GM13976 (cell line): Measurements from ENCODE around the gene VPS37C.

ENCODE experiments used
- DNase-seq: peaks from one replicate; pipeline ENCODE4 v3.0.0; 2012; ENCODE audit warnings: low spot score
- CTCF ChIP-seq: IDR thresholded peaks from 2 replicates; pipeline ENCODE4 v1.5.1; 2012; ENCODE audit warnings: borderline replicate concordance, mild to moderate bottlenecking; ENCODE audit not compliant: insufficient read depth; ENCODE audit errors: extremely low read depth, missing control alignments, control extremely low read depth
- in situ Hi-C: fragments of 300-500 bp; cut with MboI; formaldehyde crosslinking; loops from one replicate; pipeline ENCODE4 v1.12.0; 2022; ENCODE audit warnings: low sequenced_read_pairs, mixed read lengths, inconsistent platforms; ENCODE audit not compliant: unreplicated experiment

The VPS37C gene

GRCh38 chr11:61142424-61142823 lies 18.8 kb downstream of the VPS37C start:
- in situ Hi-C loops: no loop called here
- no peak for DNase-seq
- TF ChIP-seq CTCF: no peak

- in situ Hi-C loops: no loop called here
- no peak for DNase-seq
- TF ChIP-seq CTCF: no peak
Measured at GRCh38 chr11:61141601-61142028, 19.6 kb downstream of the VPS37C start.

DNA sequence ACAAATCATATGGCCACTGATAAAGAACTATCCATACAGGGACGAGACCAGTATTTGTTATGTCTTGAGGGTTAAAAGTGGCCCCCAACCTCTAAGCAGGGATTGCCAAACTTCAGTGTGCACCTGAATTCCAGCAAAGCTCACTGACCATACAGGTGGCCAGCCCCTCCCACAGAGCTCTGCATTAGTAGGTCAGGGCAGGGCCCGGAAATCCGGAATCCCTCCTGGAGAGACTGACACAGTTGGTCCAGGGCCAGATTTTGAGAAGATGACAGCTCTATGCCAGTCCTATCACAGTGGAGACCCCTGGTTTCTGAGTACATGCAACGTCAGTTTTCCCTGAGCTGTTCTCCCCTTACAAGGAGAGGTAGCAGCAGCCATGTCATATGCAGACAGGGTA lies 20.8 kb downstream of the VPS37C start:
- in situ Hi-C loops: no loop called here
- DNase-seq: no peak

DNA sequence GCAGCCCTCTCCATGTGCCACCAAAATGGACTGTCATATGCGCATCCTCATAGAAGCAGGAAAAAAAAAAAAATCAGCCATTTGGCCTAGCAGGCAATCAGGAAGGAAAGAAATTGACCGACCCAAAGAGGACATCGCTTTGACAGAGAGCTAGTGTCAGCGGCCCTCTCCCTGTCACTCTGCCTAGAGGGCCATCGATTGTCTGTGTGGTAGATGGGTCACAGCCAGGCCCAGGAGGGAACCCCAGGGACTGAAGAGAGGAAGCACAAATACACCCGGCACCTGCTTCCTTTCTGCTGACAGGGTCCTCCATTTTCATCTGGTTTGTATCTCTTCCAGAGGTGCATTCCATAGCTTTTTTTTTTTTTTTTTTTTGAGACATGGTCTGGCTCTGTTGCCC lies 21.8 kb downstream of the VPS37C start:
- no peak for TF ChIP-seq CTCF
- DNase-seq: no peak
- in situ Hi-C loops: no loop called here

More for the DNA sequence above, 20.8 kb downstream of the VPS37C start:
- TF ChIP-seq CTCF: no peak

- no peak for TF ChIP-seq CTCF
- in situ Hi-C loops: no loop called here
- DNase-seq: no peak
Measured at GRCh38 chr11:61138935-61139334, 22.3 kb downstream of the VPS37C start.

- no peak for DNase-seq
- TF ChIP-seq CTCF: no peak
- in situ Hi-C loops: no loop called here
Measured at GRCh38 chr11:61134801-61135257, 26.4 kb downstream of the VPS37C start.
